ENCODE results near the gene TSPAN17.
"Not testable (repeated sequence)": the region's sequence is repeated elsewhere in the genome, so short reads cannot be mapped to it uniquely, and the experiment has no call there.

Gene TSPAN17

GRCh38 chr5:176692839-176693476 lies 45.7 kb downstream of the TSPAN17 start:
- no peak for TF ChIP-seq CTCF (IDR thresholded peaks at IDR 0.05; ENCODE audit: low read depth, low read length)
- DNase-seq (ENCODE audit: extremely low read depth, low read depth): no peak

GRCh38 chr5:176693477-176693851 lies 46.2 kb downstream of the TSPAN17 start:
- no peak for DNase-seq (ENCODE audit: extremely low read depth, low read depth)
- TF ChIP-seq CTCF (IDR thresholded peaks at IDR 0.05; ENCODE audit: low read depth, low read length): no peak

GRCh38 chr5:176694146-176694545 lies 46.9 kb downstream of the TSPAN17 start:
- TF ChIP-seq CTCF (IDR thresholded peaks at IDR 0.05; ENCODE audit: low read depth, low read length): no peak
- DNase-seq (ENCODE audit: extremely low read depth, low read depth): no peak

GRCh38 chr5:176694631-176695030 lies 47.3 kb downstream of the TSPAN17 start:
- DNase-seq (ENCODE audit: extremely low read depth, low read depth): no peak
- no peak for TF ChIP-seq CTCF (IDR thresholded peaks at IDR 0.05; ENCODE audit: low read depth, low read length)

GRCh38 chr5:176695073-176695472 lies 47.8 kb downstream of the TSPAN17 start:
- TF ChIP-seq CTCF (IDR thresholded peaks at IDR 0.05; ENCODE audit: low read depth, low read length): no peak
- no peak for DNase-seq (ENCODE audit: extremely low read depth, low read depth)

GRCh38 chr5:176697267-176697933 lies 50.1 kb downstream of the TSPAN17 start:
- TF ChIP-seq CTCF (IDR thresholded peaks at IDR 0.05; ENCODE audit: low read depth, low read length): no peak
- no peak for DNase-seq (ENCODE audit: extremely low read depth, low read depth)

GRCh38 chr5:176697934-176698538 lies 50.8 kb downstream of the TSPAN17 start:
- no peak for DNase-seq (ENCODE audit: extremely low read depth, low read depth)

GRCh38 chr5:176699446-176699845 lies 52.2 kb downstream of the TSPAN17 start:
- DNase-seq (ENCODE audit: extremely low read depth, low read depth): not testable (repeated sequence)

More at GRCh38 chr5:176697934-176698538, 50.8 kb downstream of the TSPAN17 start:
- TF ChIP-seq CTCF (IDR thresholded peaks at IDR 0.05; ENCODE audit: low read depth, low read length): no peak
